Fibroblast of peridontal ligament (primary cell): ENCODE measurements around the gene HACL1.
"Not testable (repeated sequence)": the region's sequence is repeated elsewhere in the genome, so short reads cannot be mapped to it uniquely, and the experiment has no call there.

Source experiments
- DNase-seq: peaks from one replicate; pipeline ENCODE4 v3.0.0-alpha.2; 2010; ENCODE audit errors: extremely low read depth

Gene HACL1

DNA sequence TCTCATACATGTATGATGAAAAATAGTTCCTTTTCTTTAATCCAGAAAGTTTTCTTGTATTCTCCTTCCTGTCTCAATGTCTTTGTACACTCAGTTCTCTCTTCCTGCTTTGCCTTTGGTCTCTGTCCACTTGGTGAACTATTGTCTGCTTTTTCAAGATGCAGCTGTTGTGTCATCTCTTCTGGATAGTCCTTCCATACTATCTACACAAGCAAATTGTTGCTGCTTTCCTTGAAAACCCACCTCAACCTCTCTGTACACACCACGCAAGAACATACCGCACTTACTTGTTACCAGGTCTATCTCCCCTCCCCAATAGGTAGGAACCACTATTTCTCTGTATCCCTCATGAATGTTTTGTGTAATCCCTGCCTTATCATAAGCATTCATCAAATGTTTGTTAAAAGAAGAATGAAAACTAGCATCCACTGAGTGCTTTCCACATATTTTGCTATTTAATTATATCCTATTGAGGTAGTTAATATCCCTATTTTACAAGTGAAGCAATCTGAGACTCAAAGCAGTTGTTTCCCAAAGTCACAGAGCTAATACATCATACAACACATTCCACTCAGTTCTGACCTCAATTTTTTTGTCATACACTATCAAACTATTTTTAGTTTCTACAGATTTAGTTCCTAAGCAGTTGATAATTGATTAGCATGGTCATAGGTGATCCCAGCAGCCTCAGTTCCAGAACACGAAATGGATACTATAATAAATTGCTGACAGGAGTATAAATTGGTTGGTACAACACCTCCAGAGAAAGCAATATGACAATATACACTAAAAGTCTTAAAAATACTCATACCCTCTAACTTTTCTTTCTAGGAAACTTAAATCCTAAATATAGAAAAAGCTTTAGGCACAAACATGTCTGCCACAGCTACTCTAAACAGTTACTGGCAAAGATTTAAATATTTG, 19.6 kb downstream of the HACL1 start:
- no peak for DNase-seq

GRCh38 chr3:15579051-15579450, 22.3 kb downstream of the HACL1 start:
- DNase-seq: peak; percentile 82

GRCh38 chr3:15578289-15578867, 23.0 kb downstream of the HACL1 start:
- DNase-seq: peak; percentile 18

- DNase-seq: no peak
These were observed 24.9 kb downstream of the HACL1 start for GRCh38 chr3:15576475-15576874.

DNA sequence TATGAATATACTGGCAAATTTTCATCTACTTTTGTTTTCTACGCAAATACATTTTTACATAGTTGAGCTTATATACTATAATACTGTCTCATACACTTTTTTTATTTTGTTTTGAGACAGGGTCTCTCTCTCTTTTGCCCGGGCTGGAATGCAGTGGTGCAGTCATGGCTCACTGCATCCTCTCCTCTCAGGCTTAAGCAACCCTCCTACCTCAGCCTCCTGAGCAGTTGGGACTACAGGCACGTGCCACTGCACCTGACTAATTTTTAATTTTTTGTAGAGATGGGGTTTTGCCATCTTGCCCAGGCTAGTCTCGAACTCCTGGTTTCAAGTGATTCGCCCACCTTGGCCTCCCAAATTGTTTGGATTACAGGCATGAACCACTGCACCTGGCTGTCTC, 25.9 kb downstream of the HACL1 start:
- no peak for DNase-seq

GRCh38 chr3:15572138-15572537, 29.2 kb downstream of the HACL1 start:
- DNase-seq: no peak

GRCh38 chr3:15563190-15563589, 38.2 kb downstream of the HACL1 start:
- peak; percentile 28 for DNase-seq

- DNase-seq: no peak
These were observed 38.8 kb downstream of the HACL1 start for GRCh38 chr3:15562560-15562959.

GRCh38 chr3:15558581-15558980, 42.8 kb downstream of the HACL1 start:
- no peak for DNase-seq

DNA sequence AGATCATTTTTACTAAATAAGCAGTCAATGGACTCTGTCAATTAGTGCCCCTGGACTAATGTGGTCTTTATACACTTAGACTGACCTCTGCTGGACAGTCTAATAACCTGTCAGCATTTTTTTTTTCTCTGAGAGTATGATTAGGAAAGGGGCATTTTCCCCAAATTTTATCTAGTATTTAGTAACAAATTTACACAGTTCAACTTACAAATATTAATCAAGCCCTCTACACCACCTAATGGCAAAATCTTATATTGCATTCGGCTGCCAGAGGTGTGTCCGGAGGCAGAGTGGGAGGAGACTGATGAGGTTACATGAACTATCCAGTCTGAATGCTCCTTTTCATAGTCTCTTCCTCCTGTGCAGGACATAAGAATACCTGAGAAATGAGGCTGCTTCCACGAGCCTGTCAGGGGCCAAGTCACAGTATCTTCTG, 43.8 kb downstream of the HACL1 start:
- DNase-seq: peak; percentile 81

GRCh38 chr3:15556512-15556911, 44.9 kb downstream of the HACL1 start:
- no peak for DNase-seq

DNA sequence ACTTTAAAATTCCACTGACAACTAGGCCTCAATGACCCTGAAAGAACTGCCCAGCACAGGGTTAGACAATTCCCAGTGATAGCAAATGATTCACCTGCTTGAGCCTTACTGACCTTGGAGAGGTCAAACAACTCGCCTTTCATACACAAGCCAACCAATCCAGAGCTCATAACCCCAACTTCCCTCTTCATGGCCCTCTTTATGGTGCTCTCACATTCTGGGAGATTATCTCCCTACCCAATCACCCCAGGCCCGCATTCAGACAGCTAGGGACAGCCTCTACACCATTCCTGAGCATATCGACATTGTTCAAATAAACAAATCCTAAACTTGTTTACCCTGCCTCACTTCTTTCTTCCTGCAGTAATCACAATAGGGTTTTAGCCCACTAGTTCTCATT, 47.6 kb downstream of the HACL1 start:
- no peak for DNase-seq

DNA sequence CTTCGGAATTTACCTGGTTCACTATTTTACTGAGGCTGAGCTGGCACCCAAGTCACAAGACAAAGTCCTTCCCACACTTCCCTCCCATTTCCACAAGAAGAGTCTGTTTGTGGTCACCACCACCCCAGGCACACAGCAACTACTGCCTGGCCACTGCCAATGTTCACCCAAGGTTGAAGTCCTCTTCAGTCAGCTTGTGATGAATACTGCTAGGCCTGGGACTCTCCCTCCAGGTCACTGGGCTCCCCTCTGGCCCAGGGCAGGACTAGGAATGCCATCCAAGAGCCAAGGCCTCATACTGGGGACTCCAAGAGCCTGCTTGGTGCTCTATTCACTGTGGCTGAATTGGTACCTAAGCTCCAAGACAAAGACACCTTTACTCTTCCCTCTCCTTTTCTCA, 49.5 kb downstream of the HACL1 start:
- DNase-seq: no peak

DNA sequence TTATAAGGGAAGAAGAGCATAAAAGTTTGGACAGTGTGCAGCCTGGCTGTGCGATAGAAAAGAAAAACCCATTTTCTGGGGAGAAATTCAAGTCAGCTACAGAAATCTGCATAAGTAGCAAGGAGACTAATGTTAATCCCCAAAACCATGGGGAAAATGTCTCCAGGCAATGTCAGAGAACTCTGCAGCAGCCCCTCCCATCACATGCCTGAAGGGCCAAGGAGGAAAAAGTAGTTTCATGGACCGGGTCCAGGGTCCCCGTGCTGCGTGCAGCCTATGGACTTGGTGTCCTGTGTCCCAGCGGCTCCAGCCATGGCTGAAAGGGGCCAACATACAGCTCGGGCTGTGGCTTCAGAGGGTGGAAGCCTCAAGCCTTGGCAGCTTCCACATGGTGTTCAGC, 51.5 kb downstream of the HACL1 start:
- DNase-seq: no peak

DNA sequence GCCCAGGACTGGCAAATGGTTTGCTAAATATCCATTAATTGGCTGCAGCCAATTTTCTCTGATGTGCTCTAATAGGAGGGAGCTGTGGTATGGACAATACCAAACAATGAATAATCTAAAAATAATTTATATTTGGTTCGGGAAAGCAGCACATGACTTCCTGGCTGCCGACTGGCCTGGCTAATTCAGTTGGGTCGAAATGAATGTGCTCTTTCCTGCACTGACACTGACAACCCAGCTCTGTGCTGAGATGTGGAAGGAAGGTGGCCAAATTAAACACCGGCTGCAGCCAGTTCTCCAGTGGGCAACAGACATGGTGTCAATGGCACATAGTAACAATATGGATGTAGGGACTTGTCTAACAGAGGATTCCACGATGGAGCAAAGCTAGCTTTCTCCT, 58.8 kb downstream of the HACL1 start:
- no peak for DNase-seq

DNA sequence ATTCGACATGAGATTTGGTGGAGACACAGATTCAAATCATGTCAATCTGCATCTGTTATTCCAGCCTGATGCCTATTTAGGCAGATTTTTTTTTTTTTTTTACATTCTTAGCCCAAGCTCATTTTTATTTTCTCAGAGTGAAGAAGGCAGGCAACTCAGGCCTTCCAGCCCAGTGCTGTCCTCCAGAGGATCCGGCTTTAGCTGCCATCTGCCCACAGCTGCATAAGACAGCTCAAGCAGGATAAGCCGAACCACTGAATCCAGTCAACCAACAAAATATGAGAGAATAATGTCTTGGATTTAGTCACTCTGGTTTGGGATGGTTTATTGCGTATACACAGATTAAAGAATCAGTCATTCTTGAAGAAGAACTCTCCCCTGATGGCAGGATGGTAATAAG, 60.0 kb downstream of the HACL1 start:
- DNase-seq: no peak

GRCh38 chr3:15539066-15539465, 62.3 kb downstream of the HACL1 start:
- DNase-seq: no peak

GRCh38 chr3:15538345-15538744, 63.0 kb downstream of the HACL1 start:
- no peak for DNase-seq

GRCh38 chr3:15536856-15537255, 64.5 kb downstream of the HACL1 start:
- no peak for DNase-seq

DNA sequence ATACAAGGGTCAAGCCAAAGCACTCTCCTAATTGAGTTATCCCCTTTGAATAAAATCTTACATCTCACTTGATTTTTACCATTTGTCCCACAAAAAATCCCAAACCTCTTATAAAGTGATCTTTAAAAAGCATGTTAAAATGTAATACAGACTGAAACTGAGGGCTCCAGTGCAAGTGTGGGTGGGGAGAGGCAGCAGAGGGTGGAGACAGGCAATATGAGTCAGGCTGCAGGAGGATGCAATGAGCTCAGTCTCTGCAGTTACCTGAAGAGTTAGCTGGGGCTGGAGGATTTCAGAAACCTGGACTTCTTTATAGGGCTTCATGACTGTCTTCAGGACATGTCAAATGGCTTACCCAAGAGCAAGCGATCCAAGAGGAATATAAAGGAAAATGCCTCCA, 65.6 kb downstream of the HACL1 start:
- DNase-seq: no peak

GRCh38 chr3:15532614-15533013, 68.8 kb downstream of the HACL1 start:
- not testable (repeated sequence) for DNase-seq

- no peak for DNase-seq
These were observed 70.0 kb downstream of the HACL1 start for GRCh38 chr3:15531346-15531745.

- DNase-seq: no peak
These were observed 72.4 kb downstream of the HACL1 start for GRCh38 chr3:15528854-15529537.
